ENCODE results near the gene SLC26A11.

Gene SLC26A11
- 49.9 to 694 (median 245) reads per million in 18 experiments for total RNA-seq

GRCh38 chr17:80220054-80220735 lies at the start of gene SLC26A11, which contains the start of gene SGSH:
SLC26A11 (plus strand) TSS chr17:80220427; CDS start chr17:80221561, 1,134 bp downstream.
SGSH (minus strand) TSS chr17:80220333; CDS start chr17:80220313, 20 bp downstream.
- DNase-seq, result peak; percentile 79 to 94

GRCh38 chr17:80171681-80172080 lies 48.5 kb upstream of the SLC26A11 start:
- DNase-seq, result no peak

GRCh38 chr17:80173126-80173525 lies 47.1 kb upstream of the SLC26A11 start:
- no peak for DNase-seq

GRCh38 chr17:80173916-80174315 lies 46.3 kb upstream of the SLC26A11 start:
- no peak for DNase-seq

- no peak for DNase-seq
Observed at GRCh38 chr17:80176757-80177156, 43.5 kb upstream of the SLC26A11 start.

- no peak for DNase-seq
Observed at GRCh38 chr17:80177986-80178595, 42.1 kb upstream of the SLC26A11 start.

- no peak for DNase-seq
Observed at GRCh38 chr17:80180192-80180591, 40.0 kb upstream of the SLC26A11 start.

GRCh38 chr17:80181431-80181830 lies 38.8 kb upstream of the SLC26A11 start:
- DNase-seq, result no peak

GRCh38 chr17:80182118-80182844 lies 37.9 kb upstream of the SLC26A11 start:
- DNase-seq, result no peak

GRCh38 chr17:80182845-80183223 lies 37.4 kb upstream of the SLC26A11 start:
- DNase-seq, result no peak

- DNase-seq, result no peak
Observed at GRCh38 chr17:80183581-80184422, 36.4 kb upstream of the SLC26A11 start.

- DNase-seq, result no peak
Observed at GRCh38 chr17:80184423-80184714, 35.9 kb upstream of the SLC26A11 start.

GRCh38 chr17:80185968-80186367 lies 34.3 kb upstream of the SLC26A11 start:
- no peak for DNase-seq

- DNase-seq, result no peak
Observed at GRCh38 chr17:80187090-80187489, 33.1 kb upstream of the SLC26A11 start.

- no peak for DNase-seq
Observed at GRCh38 chr17:80187515-80187941, 32.7 kb upstream of the SLC26A11 start.

- DNase-seq, result no peak
Observed at GRCh38 chr17:80189611-80190010, 30.6 kb upstream of the SLC26A11 start.

GRCh38 chr17:80190716-80191115 lies 29.5 kb upstream of the SLC26A11 start:
- no peak for DNase-seq

- DNase-seq, result no peak
Observed at GRCh38 chr17:80191192-80191591, 29.0 kb upstream of the SLC26A11 start.

GRCh38 chr17:80191865-80192661 lies 28.2 kb upstream of the SLC26A11 start:
- DNase-seq, result peak in 1 of 2 donors; percentile 32

- no peak for DNase-seq
Observed at GRCh38 chr17:80195141-80195540, 25.1 kb upstream of the SLC26A11 start.

GRCh38 chr17:80195671-80196529 lies 24.3 kb upstream of the SLC26A11 start:
- DNase-seq, result peak; percentile 33 to 50
